Measurements from ENCODE around the gene OBSCN. TPM values are rescaled to one million over a fixed set of nuclear protein-coding genes. Genes with fewer than 3 reads are reported as not detected.

Gene OBSCN
- polyA plus RNA-seq, 4 donors, result 14.3 to 42.9 (median 24.9) TPM

DNA sequence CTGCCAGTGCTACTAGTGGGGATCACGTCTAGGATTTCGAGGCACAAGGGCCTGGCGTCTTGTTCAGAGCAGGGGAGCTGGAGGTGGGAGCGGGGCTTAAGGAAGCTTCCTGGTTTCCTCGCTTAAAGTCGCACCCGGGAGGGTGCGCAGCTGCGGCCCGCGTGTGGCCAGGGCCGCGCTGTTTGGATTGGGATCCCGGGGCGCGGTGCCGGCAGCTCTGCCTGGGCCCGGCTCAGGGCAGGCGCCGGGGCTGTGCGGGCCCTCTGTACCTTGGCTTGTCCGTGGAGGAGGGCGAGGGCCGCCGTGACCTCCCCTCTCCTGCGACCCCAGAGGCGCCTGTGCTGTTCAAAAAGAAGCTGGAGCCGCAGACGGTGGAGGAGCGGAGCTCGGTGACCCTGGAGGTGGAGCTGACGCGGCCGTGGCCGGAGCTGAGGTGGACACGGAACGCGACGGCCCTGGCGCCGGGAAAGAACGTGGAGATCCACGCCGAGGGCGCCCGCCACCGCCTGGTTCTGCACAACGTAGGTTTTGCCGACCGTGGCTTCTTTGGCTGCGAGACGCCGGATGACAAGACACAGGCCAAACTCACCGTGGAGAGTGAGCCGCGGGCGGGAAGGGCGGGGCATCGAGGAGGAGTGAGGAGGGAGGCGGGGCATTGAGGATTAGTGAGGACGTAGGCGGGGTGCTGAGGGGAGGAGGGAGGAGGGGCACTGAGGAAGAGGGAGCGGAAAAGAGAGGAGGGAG is 67.8 kb downstream of the OBSCN start:
- peak; percentile 67 to 81 (median 78) for DNase-seq (ENCODE audit: low read depth in 4 of 4, low spot score in 3 of 4)

DNA sequence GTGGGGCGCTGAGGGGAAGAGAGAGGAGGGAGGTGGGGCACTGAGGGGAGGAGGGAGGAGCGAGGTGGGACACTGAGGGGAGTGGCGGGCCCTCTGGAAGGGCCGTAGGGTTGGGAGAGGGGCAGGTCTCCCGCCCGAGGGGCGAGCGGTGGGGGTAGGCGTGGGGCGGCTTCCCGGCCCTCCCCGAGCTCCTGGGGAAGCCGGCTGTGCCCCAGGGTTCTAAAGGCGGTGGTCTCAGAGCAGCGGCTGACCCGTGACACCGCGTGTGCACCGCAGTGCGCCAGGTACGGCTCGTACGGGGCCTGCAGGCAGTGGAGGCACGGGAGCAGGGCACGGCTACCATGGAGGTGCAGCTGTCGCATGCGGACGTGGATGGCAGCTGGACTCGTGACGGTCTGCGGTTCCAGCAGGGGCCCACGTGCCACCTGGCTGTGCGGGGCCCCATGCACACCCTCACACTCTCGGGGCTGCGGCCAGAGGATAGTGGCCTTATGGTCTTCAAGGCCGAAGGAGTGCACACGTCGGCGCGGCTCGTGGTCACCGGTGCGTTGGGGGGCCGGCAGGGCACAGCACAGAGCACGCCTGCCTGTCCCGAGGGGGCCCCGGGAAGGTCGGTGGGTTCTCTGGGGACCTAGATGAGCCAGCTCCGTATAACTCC is 68.5 kb downstream of the OBSCN start:
- DNase-seq (ENCODE audit: low read depth in 4 of 4, low spot score in 3 of 4), result no peak

GRCh38 chr1:228276901-228277490 is 69.2 kb downstream of the OBSCN start:
- no peak for DNase-seq (ENCODE audit: low read depth in 4 of 4, low spot score in 3 of 4)

DNA sequence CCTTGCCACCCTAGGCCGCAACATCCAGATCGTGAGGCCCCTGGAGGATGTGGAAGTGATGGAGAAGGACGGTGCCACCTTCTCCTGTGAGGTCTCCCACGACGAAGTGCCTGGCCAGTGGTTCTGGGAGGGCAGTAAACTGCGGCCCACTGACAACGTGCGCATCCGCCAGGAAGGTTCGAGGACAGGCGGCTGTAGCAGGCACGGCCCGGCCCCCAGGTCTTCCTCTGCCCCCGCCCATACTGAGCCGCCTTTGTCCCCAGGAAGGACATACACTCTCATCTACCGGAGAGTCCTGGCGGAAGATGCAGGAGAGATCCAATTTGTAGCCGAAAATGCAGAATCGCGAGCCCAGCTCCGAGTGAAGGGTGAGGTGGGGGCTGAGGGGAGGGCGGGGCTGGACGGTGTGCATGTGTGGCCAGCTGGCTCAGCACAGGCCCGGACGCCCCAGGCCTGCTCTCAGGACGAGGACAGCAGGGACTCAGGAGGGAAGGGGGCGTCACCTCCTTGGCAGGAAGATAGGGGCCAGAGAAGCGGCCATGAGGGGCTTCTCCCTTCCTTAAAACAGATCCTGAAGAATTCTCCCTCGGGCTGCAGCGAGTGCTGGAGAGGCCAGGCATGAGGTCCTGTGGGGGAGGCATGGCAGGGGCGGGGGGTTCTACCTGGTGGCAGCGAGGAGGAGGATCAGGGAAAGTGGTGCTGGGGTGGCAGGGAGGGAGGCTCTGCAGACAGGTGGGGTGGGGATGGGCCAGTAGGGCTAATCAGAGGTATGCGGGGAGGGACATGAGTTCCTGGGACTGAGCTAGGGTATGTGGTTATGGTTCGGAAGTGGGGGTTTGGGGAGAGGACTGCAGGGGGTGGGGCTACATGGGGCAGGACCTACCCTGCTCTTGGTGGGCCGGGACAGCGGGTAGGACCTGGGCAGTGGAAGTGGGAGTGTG is 69.9 kb downstream of the OBSCN start:
- no peak for DNase-seq (ENCODE audit: low read depth in 4 of 4, low spot score in 3 of 4)

- DNase-seq (ENCODE audit: low read depth in 4 of 4, low spot score in 3 of 4), result no peak
These were observed 70.6 kb downstream of the OBSCN start for GRCh38 chr1:228278432-228278941.

GRCh38 chr1:228279011-228279721 is 71.3 kb downstream of the OBSCN start:
- DNase-seq (ENCODE audit: low read depth in 4 of 4, low spot score in 3 of 4), result no peak

GRCh38 chr1:228279722-228280105 is 71.9 kb downstream of the OBSCN start:
- no peak for DNase-seq (ENCODE audit: low read depth in 4 of 4, low spot score in 3 of 4)

GRCh38 chr1:228280106-228280901 is 72.5 kb downstream of the OBSCN start:
- DNase-seq (ENCODE audit: low read depth in 4 of 4, low spot score in 3 of 4), result no peak

- no peak for DNase-seq (ENCODE audit: low read depth in 4 of 4, low spot score in 3 of 4)
These were observed 73.2 kb downstream of the OBSCN start for GRCh38 chr1:228280961-228281591.

DNA sequence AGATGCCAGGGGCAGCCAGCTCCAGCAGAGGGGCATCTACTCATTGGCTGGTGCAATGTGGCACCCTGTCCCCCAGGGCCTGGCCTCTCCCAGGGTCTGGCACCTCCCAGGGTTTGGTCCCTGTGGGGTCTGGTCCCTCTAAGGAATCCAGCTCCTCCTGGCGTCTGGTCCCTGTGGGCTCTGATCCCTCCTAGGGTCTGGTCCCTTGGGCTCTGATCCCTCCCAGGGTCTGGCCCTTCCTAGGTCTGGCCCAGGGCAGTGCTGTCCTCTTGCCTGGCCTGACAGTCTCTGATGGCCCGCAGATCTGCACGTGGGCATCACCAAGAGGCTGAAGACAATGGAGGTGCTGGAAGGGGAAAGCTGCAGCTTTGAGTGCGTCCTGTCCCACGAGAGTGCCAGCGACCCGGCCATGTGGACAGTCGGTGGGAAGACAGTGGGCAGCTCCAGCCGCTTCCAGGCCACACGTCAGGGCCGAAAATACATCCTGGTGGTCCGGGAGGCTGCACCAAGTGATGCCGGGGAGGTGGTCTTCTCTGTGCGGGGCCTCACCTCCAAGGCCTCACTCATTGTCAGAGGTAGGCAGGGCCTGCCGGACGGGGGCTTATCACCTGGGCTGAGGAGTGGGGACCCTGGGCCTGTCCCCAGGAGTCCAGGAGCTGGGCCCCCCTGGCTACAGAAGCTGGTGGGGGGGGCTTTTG is 73.9 kb downstream of the OBSCN start:
- no peak for DNase-seq (ENCODE audit: low read depth in 4 of 4, low spot score in 3 of 4)

DNA sequence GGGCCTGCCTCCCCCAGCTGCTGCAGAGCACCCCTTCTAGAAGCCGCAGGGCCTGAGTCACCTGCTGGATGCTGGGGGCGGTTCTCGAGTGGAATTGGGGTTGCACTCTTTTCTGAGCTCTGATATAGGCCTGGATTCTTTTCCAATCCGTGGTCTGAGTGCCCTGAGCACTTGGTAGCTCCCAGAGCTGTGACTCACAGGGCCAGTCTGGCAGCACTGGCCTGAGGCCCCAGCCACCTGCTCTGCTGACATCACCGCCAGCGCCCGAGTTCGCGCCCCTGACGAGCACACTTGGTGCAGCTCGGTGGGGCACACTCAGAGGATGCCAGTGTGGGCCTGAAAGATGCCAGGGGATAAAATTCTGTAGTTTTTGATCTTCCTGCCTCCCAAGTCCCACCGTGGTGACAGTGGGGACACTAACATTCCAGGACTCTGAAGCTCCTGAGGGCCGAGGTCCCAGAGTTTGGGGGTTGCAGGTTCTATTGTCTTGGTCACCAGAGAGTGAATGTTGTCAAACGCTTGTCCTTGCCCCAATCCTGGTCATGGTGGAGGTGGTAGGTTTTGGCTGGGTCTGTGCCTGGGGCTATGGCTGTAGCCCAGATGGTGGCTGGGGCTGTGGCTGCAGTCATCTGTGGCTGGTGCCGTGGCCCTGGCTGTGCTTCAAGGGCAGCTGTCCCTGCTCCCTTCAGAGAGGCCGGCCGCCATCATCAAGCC is 74.6 kb downstream of the OBSCN start:
- DNase-seq (ENCODE audit: low read depth in 4 of 4, low spot score in 3 of 4), result no peak

DNA sequence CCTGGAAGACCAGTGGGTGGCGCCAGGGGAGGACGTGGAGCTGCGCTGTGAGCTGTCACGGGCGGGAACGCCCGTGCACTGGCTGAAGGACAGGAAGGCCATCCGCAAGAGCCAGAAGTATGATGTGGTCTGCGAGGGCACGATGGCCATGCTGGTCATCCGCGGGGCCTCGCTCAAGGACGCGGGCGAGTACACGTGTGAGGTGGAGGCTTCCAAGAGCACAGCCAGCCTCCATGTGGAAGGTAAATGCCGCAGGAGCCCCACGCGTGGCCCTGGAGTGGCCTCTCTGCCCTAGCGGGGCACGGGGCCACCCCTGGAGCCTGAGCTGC is 75.2 kb downstream of the OBSCN start:
- DNase-seq (ENCODE audit: low read depth in 4 of 4, low spot score in 3 of 4), result no peak

GRCh38 chr1:228283476-228284147 is 75.8 kb downstream of the OBSCN start:
- no peak for DNase-seq (ENCODE audit: low read depth in 4 of 4, low spot score in 3 of 4)

GRCh38 chr1:228284148-228284495 is 76.3 kb downstream of the OBSCN start:
- no peak for DNase-seq (ENCODE audit: low read depth in 4 of 4, low spot score in 3 of 4)

GRCh38 chr1:228284521-228284920 is 76.7 kb downstream of the OBSCN start:
- DNase-seq (ENCODE audit: low read depth in 4 of 4, low spot score in 3 of 4), result no peak

- no peak for DNase-seq (ENCODE audit: low read depth in 4 of 4, low spot score in 3 of 4)
These were observed 78.0 kb downstream of the OBSCN start for GRCh38 chr1:228285661-228286504.

All from left renal pelvis (tissue), 4 donors.